Measurements from ENCODE around the gene CPT1A. TPM values are rescaled to one million over a fixed set of nuclear protein-coding genes. Genes with fewer than 3 reads are reported as not detected.

Gene CPT1A
- total and polyA plus RNA-seq, 7 donors: 12.0 to 87.8 (median 33.9) TPM

DNA sequence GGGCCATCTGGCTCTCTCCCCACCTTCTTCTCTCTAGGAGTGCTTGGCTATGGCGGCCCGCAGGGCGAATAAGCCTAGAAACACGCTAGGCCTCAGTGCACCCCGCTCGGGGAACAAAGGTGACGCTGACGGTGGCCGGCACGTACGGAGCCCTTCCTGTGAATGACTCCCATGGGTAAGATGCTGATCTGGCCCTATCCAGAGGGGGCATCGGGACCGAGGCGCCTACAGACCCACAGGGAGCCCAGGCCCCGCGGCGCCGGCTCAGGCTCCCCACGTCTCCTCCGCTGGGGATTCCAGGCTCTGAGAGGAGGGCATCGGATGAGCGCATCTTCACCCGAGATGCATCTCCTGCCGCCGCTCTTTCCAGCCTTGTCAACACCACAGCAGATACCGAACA is 59.0 kb downstream of the CPT1A start:
- Histone ChIP-seq H3K4me1 (no peaks in the 10 kb centered on the region), H3K36me3 (peaks cover 49 to 93% (median 67%) of the 10 kb centered on the region in 4 donors), H3K9me3 (no peaks in the 10 kb centered on the region), H3K4me3 (no peak overlapping the region), H3K27me3 (no peaks in the 10 kb centered on the region), H3K27ac (no peak overlapping the region)
- 97% methylated on average over 26 of the region's 26 CpGs for WGBS, 2 donors
- intact Hi-C loops (cut with DNase I): no loop called here
- DNase-seq: no peak
- no peak for TF ChIP-seq EP300 (IDR thresholded peaks at IDR 0.05)
- TF ChIP-seq, protein P1, sequence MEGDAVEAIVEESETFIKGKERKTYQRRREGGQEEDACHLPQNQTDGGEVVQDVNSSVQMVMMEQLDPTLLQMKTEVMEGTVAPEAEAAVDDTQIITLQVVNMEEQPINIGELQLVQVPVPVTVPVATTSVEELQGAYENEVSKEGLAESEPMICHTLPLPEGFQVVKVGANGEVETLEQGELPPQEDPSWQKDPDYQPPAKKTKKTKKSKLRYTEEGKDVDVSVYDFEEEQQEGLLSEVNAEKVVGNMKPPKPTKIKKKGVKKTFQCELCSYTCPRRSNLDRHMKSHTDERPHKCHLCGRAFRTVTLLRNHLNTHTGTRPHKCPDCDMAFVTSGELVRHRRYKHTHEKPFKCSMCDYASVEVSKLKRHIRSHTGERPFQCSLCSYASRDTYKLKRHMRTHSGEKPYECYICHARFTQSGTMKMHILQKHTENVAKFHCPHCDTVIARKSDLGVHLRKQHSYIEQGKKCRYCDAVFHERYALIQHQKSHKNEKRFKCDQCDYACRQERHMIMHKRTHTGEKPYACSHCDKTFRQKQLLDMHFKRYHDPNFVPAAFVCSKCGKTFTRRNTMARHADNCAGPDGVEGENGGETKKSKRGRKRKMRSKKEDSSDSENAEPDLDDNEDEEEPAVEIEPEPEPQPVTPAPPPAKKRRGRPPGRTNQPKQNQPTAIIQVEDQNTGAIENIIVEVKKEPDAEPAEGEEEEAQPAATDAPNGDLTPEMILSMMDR (IDR thresholded peaks at IDR 0.05): no peak
- no peak for TF ChIP-seq POLR2AphosphoS5 (IDR thresholded peaks at IDR 0.05)
- no peak for TF ChIP-seq POLR2A (IDR thresholded peaks at IDR 0.05)

GRCh38 chr11:68780829-68781228 is 60.9 kb downstream of the CPT1A start:
- H3K4me3 ChIP-seq: no peak overlapping the region
- 53 to 73% methylated on average over 4 of the region's 4 CpGs for WGBS, 2 donors
- no peaks in the 10 kb centered on the region for H3K4me1 ChIP-seq
- TF ChIP-seq EP300 (IDR thresholded peaks at IDR 0.05): no peak
- no peak for TF ChIP-seq POLR2A (IDR thresholded peaks at IDR 0.05)
- TF ChIP-seq POLR2AphosphoS5 (IDR thresholded peaks at IDR 0.05): no peak
- TF ChIP-seq, protein P1 (IDR thresholded peaks at IDR 0.05): no peak
- H3K27me3 ChIP-seq: no peaks in the 10 kb centered on the region
- H3K9me3 ChIP-seq: no peaks in the 10 kb centered on the region
- no peak overlapping the region for H3K27ac ChIP-seq
- DNase-seq: no peak
- intact Hi-C loops (cut with DNase I): no loop called here
- H3K36me3 ChIP-seq: peaks cover 57 to 95% (median 71%) of the 10 kb centered on the region in 4 donors

GRCh38 chr11:68778205-68778604 is 63.5 kb downstream of the CPT1A start:
- Histone ChIP-seq H3K4me1 (no peaks in the 10 kb centered on the region), H3K27me3 (no peaks in the 10 kb centered on the region), H3K9me3 (no peaks in the 10 kb centered on the region), H3K4me3 (no peak overlapping the region), H3K36me3 (peaks cover 65 to 100% (median 75%) of the 10 kb centered on the region in 4 donors), H3K27ac (no peak overlapping the region)
- intact Hi-C loops (cut with DNase I): no loop called here
- 80 to 86% methylated on average over 7 of the region's 7 CpGs for WGBS, 2 donors
- TF ChIP-seq, protein P1 (IDR thresholded peaks at IDR 0.05): no peak
- TF ChIP-seq POLR2AphosphoS5 (IDR thresholded peaks at IDR 0.05) (no peak), POLR2A (IDR thresholded peaks at IDR 0.05) (no peak), EP300 (IDR thresholded peaks at IDR 0.05) (no peak)
- DNase-seq: no peak

DNA sequence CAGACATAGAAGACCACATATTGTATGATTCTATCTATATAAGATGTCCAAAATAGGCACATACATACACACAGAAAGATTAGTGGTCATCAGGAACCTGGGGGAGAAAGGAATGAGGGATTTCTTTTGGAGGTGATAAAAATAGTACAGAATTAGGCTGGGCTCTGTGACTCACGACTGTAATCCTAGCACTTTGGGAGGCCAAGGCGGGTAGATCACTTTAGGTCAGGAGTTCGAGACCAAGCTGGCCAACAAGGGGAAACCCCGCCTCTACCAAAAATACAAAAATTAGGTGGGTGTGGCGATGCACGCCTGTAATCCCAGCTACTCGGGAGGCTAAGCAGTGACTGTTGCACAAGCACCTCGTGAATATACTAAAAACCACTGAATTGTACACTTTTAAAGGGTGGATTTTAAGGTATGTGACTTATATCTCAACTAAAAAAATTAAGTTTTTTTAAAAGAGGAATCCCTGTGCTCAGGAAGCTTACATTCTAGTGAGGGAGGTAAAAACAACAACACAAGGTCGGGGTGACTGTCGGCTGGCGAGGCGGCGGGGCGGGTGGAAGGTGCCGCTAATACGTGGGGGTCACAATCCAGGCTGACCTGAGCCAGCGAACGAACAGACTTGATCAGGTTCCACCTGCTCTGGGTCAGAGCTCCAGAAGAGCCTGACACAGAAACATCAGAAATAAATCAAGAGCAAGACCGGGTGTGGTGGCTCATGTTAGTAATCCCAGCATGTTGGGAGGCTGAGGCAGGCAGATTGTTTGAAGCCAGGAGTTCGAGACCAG is 65.1 kb downstream of the CPT1A start:
- no peak for DNase-seq
- Histone ChIP-seq H3K27ac (no peak overlapping the region), H3K36me3 (peaks cover 65 to 100% (median 77%) of the 10 kb centered on the region in 4 donors), H3K9me3 (no peaks in the 10 kb centered on the region), H3K4me3 (no peak overlapping the region), H3K4me1 (no peaks in the 10 kb centered on the region), H3K27me3 (no peaks in the 10 kb centered on the region)
- 88 to 90% methylated on average over 20 of the region's 20 CpGs for WGBS, 2 donors
- intact Hi-C loops (cut with DNase I): no loop called here
- TF ChIP-seq EP300 (IDR thresholded peaks at IDR 0.05) (no peak), POLR2A (IDR thresholded peaks at IDR 0.05) (no peak), POLR2AphosphoS5 (IDR thresholded peaks at IDR 0.05) (no peak)
- TF ChIP-seq, protein P1 (IDR thresholded peaks at IDR 0.05): no peak

All from sigmoid colon (tissue), 7 donors.